ENCODE measurements around the gene WDR87. TPM values are rescaled to one million over a fixed set of nuclear protein-coding genes. Genes with fewer than 3 reads are reported as not detected.

Gene WDR87
- total RNA-seq, 1 donor: not detected

DNA sequence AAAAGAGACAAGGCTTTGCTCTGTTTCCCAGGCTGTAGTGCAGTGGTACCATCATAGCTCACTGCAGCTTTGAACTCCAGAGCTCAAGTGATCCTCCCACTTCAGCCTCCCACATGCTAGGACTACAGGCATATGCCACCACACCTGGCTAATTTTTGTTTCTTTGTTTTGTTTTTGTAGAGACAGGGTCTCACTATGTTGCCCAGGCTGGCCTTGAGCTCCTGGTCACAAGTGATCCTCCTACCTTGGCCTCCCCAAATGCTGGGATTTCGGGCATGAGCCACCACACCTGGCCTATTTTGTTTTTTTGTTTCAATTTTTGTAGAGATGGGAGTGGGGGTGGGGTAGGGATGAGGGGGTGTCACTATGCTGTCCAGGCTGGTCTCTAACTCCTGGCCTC lies 6.9 kb downstream of the WDR87 start:
- Histone ChIP-seq H2AFZ (ENCODE audit: low read length) (no peak overlapping the region), H3K27ac (ENCODE audit: low read depth, low read length) (no peak overlapping the region), H4K20me1 (ENCODE audit: insufficient read depth, low read length) (no peaks in the 10 kb centered on the region), H3K4me2 (ENCODE audit: insufficient read depth, low read length) (no peak overlapping the region), H3K4me1 (ENCODE audit: insufficient read depth, low read length) (no peaks in the 10 kb centered on the region), H3K27me3 (ENCODE audit: insufficient read depth, low read length) (peaks cover 8% of the 10 kb centered on the region), H3K9me3 (ENCODE audit: low read depth, low read length) (no peaks in the 10 kb centered on the region), H3K36me3 (ENCODE audit: insufficient read depth, low read length) (no peaks in the 10 kb centered on the region), H3K79me2 (ENCODE audit: insufficient read depth, low read length) (no peaks in the 10 kb centered on the region), H3K4me3 (ENCODE audit: insufficient read depth, low read length) (no peak overlapping the region)
- TF ChIP-seq, protein P1, sequence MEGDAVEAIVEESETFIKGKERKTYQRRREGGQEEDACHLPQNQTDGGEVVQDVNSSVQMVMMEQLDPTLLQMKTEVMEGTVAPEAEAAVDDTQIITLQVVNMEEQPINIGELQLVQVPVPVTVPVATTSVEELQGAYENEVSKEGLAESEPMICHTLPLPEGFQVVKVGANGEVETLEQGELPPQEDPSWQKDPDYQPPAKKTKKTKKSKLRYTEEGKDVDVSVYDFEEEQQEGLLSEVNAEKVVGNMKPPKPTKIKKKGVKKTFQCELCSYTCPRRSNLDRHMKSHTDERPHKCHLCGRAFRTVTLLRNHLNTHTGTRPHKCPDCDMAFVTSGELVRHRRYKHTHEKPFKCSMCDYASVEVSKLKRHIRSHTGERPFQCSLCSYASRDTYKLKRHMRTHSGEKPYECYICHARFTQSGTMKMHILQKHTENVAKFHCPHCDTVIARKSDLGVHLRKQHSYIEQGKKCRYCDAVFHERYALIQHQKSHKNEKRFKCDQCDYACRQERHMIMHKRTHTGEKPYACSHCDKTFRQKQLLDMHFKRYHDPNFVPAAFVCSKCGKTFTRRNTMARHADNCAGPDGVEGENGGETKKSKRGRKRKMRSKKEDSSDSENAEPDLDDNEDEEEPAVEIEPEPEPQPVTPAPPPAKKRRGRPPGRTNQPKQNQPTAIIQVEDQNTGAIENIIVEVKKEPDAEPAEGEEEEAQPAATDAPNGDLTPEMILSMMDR (IDR thresholded peaks at IDR 0.05; ENCODE audit: extremely low read depth, low read depth, low read length): no peak
- DNase-seq (ENCODE audit: insufficient read length, low spot score, missing footprints): no peak

DNA sequence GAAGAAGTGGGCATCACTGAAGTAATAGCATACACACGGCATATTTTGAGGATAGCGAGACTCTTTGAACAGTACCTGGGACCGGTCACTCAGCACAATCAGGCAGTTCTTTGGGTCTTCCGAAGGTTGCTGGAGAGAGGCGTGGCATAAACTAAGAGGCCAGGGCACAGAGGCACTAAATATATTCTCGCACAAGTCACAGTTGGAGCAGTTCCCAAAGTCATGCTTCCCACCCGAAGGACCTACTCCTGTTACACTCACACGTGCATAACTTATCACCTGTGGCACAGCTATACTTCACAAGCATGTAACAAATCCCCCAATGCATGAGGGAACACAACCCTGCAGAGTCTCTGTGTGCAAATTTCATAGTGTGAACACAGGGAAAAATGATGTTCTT lies 10.2 kb downstream of the WDR87 start:
- peaks cover 24% of the 10 kb centered on the region for H3K27me3 ChIP-seq (ENCODE audit: insufficient read depth, low read length)
- TF ChIP-seq, protein P1 (IDR thresholded peaks at IDR 0.05; ENCODE audit: extremely low read depth, low read depth, low read length): no peak
- no peak overlapping the region for H3K4me2 ChIP-seq (ENCODE audit: insufficient read depth, low read length)
- H4K20me1 ChIP-seq (ENCODE audit: insufficient read depth, low read length): no peaks in the 10 kb centered on the region
- no peak overlapping the region for H3K4me3 ChIP-seq (ENCODE audit: insufficient read depth, low read length)
- H3K79me2 ChIP-seq (ENCODE audit: insufficient read depth, low read length): no peaks in the 10 kb centered on the region
- H3K4me1 ChIP-seq (ENCODE audit: insufficient read depth, low read length): no peaks in the 10 kb centered on the region
- DNase-seq (ENCODE audit: insufficient read length, low spot score, missing footprints): no peak
- no peak overlapping the region for H2AFZ ChIP-seq (ENCODE audit: low read length)
- no peaks in the 10 kb centered on the region for H3K9me3 ChIP-seq (ENCODE audit: low read depth, low read length)
- H3K27ac ChIP-seq (ENCODE audit: low read depth, low read length): no peak overlapping the region
- H3K36me3 ChIP-seq (ENCODE audit: insufficient read depth, low read length): no peaks in the 10 kb centered on the region

DNA sequence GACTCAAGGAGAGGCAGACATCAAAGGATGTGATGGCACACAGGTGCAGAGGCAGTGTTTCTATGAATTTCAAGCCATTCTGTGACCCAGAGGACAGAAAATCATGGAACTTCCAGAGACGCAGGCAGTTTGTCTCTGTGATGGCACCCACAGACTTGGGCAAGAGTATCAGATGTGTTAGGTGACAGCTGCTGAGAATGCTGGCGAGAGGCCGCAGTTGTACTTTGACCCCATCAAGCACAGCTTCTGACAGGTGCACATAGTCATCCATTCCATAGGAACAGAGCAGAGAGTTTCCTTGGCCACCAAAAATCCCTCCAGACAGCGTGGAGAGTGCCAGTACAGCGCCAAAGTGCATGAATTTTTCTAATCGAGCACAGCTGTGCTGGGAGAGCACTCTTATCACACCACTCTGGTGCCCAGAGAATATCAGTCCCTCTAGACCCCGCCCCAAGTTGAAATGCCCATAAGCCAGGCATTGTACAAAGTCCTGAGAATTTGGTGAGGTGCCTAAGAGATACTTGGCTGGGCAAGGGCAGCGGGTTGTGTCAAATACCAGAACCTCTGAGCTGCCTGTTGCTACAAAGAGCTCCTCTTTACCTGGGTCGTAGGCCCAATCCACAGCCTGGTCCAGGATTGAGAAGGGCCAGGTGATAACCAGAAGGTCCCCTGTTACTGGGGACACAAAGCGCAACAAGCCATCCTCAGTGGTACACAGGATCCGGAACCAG lies 12.4 kb downstream of the WDR87 start:
- no peaks in the 10 kb centered on the region for H4K20me1 ChIP-seq (ENCODE audit: insufficient read depth, low read length)
- H3K4me2 ChIP-seq (ENCODE audit: insufficient read depth, low read length): no peak overlapping the region
- no peak overlapping the region for H3K27ac ChIP-seq (ENCODE audit: low read depth, low read length)
- H3K4me1 ChIP-seq (ENCODE audit: insufficient read depth, low read length): no peaks in the 10 kb centered on the region
- peaks cover 30% of the 10 kb centered on the region for H3K27me3 ChIP-seq (ENCODE audit: insufficient read depth, low read length)
- H2AFZ ChIP-seq (ENCODE audit: low read length): no peak overlapping the region
- no peak overlapping the region for H3K4me3 ChIP-seq (ENCODE audit: insufficient read depth, low read length)
- H3K36me3 ChIP-seq (ENCODE audit: insufficient read depth, low read length): no peaks in the 10 kb centered on the region
- no peak for DNase-seq (ENCODE audit: insufficient read length, low spot score, missing footprints)
- H3K9me3 ChIP-seq (ENCODE audit: low read depth, low read length): no peaks in the 10 kb centered on the region
- TF ChIP-seq, protein P1 (IDR thresholded peaks at IDR 0.05; ENCODE audit: extremely low read depth, low read depth, low read length): no peak
- H3K79me2 ChIP-seq (ENCODE audit: insufficient read depth, low read length): no peaks in the 10 kb centered on the region

DNA sequence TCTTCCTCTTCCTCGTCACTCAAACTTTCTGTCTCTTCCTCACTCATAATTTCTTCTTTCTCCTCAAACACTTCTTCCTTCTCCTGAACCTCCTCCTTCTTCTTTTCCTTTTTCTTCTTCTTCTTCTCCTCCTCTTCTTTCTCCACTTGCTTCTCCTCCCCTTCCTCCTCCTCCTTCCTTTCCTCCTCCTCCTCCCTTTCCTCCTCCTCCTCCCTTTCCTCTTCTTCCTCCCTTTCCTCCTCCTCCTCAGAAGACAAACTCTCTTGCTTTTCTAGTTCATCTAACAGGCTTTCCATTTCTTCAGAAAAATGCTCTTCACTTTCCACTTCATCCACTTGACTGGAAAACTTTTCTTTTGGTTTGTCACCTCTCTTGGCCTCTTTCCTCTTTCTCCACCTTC lies 19.8 kb downstream of the WDR87 start:
- Histone ChIP-seq H3K36me3 (ENCODE audit: insufficient read depth, low read length) (no peaks in the 10 kb centered on the region), H2AFZ (ENCODE audit: low read length) (no peak overlapping the region), H4K20me1 (ENCODE audit: insufficient read depth, low read length) (no peaks in the 10 kb centered on the region), H3K4me2 (ENCODE audit: insufficient read depth, low read length) (no peak overlapping the region), H3K4me1 (ENCODE audit: insufficient read depth, low read length) (no peaks in the 10 kb centered on the region), H3K79me2 (ENCODE audit: insufficient read depth, low read length) (no peaks in the 10 kb centered on the region), H3K27ac (ENCODE audit: low read depth, low read length) (no peak overlapping the region), H3K4me3 (ENCODE audit: insufficient read depth, low read length) (no peak overlapping the region), H3K9me3 (ENCODE audit: low read depth, low read length) (peaks cover 9% of the 10 kb centered on the region), H3K27me3 (ENCODE audit: insufficient read depth, low read length) (peaks cover 35% of the 10 kb centered on the region)
- TF ChIP-seq, protein P1 (IDR thresholded peaks at IDR 0.05; ENCODE audit: extremely low read depth, low read depth, low read length): no peak
- no peak for DNase-seq (ENCODE audit: insufficient read length, low spot score, missing footprints)
